Measurements from ENCODE around the gene MYO15B. TPM values are rescaled to one million over a fixed set of nuclear protein-coding genes. Genes with fewer than 3 reads are reported as not detected.
A peak's percentile ranks its signal among the peaks of the same experiment; 100 is the strongest.

The MYO15B gene
- total RNA-seq, 1 donor from 2014 or later = 4.3 TPM

GRCh38 chr17:75595284-75595919, 7.8 kb downstream of the MYO15B start:
- Histone ChIP-seq H3K4me3 (ENCODE audit: low read depth, low read length) (no peak overlapping the region), H3K27me3 (ENCODE audit: control insufficient read depth, insufficient read depth, low read length) (peaks cover 14% of the 10 kb centered on the region), H3K36me3 (ENCODE audit: control insufficient read depth, insufficient read depth, low read length) (no peaks in the 10 kb centered on the region)
- no peak for TF ChIP-seq CTCF (IDR thresholded peaks at IDR 0.05; ENCODE audit: insufficient read depth, low read length, poor library complexity, severe bottlenecking)
- no peak for DNase-seq (ENCODE audit: low read depth)

- Histone ChIP-seq H3K4me3 (ENCODE audit: low read depth, low read length) (no peak overlapping the region), H3K27me3 (ENCODE audit: control insufficient read depth, insufficient read depth, low read length) (peaks cover 14% of the 10 kb centered on the region), H3K36me3 (ENCODE audit: control insufficient read depth, insufficient read depth, low read length) (no peaks in the 10 kb centered on the region)
- no peak for DNase-seq (ENCODE audit: low read depth)
- TF ChIP-seq CTCF (IDR thresholded peaks at IDR 0.05; ENCODE audit: insufficient read depth, low read length, poor library complexity, severe bottlenecking) = no peak
Measured at GRCh38 chr17:75595920-75596313, 8.3 kb downstream of the MYO15B start.

GRCh38 chr17:75596320-75597087, 8.9 kb downstream of the MYO15B start:
- no peaks in the 10 kb centered on the region for H3K36me3 ChIP-seq (ENCODE audit: control insufficient read depth, insufficient read depth, low read length)
- DNase-seq (ENCODE audit: low read depth) = no peak
- no peak for TF ChIP-seq CTCF (IDR thresholded peaks at IDR 0.05; ENCODE audit: insufficient read depth, low read length, poor library complexity, severe bottlenecking)
- no peak overlapping the region for H3K4me3 ChIP-seq (ENCODE audit: low read depth, low read length)
- H3K27me3 ChIP-seq (ENCODE audit: control insufficient read depth, insufficient read depth, low read length) = peaks cover 14% of the 10 kb centered on the region

GRCh38 chr17:75601057-75601987, 13.7 kb downstream of the MYO15B start:
- TF ChIP-seq CTCF (IDR thresholded peaks at IDR 0.05; ENCODE audit: insufficient read depth, low read length, poor library complexity, severe bottlenecking) = peak; percentile 72
- H3K36me3 ChIP-seq (ENCODE audit: control insufficient read depth, insufficient read depth, low read length) = no peaks in the 10 kb centered on the region
- H3K4me3 ChIP-seq (ENCODE audit: low read depth, low read length) = no peak overlapping the region
- H3K27me3 ChIP-seq (ENCODE audit: control insufficient read depth, insufficient read depth, low read length) = peaks cover 2% of the 10 kb centered on the region
- no peak for DNase-seq (ENCODE audit: low read depth)

GRCh38 chr17:75602644-75603043, 15.0 kb downstream of the MYO15B start:
- peaks cover 2% of the 10 kb centered on the region for H3K27me3 ChIP-seq (ENCODE audit: control insufficient read depth, insufficient read depth, low read length)
- no peak overlapping the region for H3K4me3 ChIP-seq (ENCODE audit: low read depth, low read length)
- no peak for DNase-seq (ENCODE audit: low read depth)
- no peaks in the 10 kb centered on the region for H3K36me3 ChIP-seq (ENCODE audit: control insufficient read depth, insufficient read depth, low read length)
- TF ChIP-seq CTCF (IDR thresholded peaks at IDR 0.05; ENCODE audit: insufficient read depth, low read length, poor library complexity, severe bottlenecking) = no peak

Measured in kidney epithelial cell (primary cell).